K562 (cell line): ENCODE results near the gene USP5. TPM values are rescaled to one million over a fixed set of nuclear protein-coding genes. Genes with fewer than 3 reads are reported as not detected.

ENCODE experiments used
- ATAC-seq: fragments of 200-7000 bp; cut with Tn5 transposase; 3 replicates; pipeline ENCODE4 v1.9.1; 2020; ENCODE audit warnings: moderate library complexity
- BruUV-seq: library from RNA; stranded (reverse); fragments of 400-500 nt; replicated peaks from 2 replicates; lab custom pipeline; 2021; lab: Mats Ljungman, UMichigan
- CTCF ChIA-PET: fragments of 300-600 bp; formaldehyde crosslinking; extraction: SDS; loops from one replicate; lab custom pipeline; 2021; ENCODE audit warnings: low intra/inter-chr PET ratio; lab: Yijun Ruan, JAX
- POLR2A ChIA-PET: fragments of 300-600, 350-650 bp; sonication (Branson Sonifier 250); formaldehyde crosslinking; extraction: SDS; loops from one replicate; lab custom pipeline; 2021; ENCODE audit warnings: antibody characterized with exemption, inconsistent platforms; lab: Yijun Ruan, JAX
- DNase-seq, 4 experiments: peaks; one replicate each; pipeline versions ENCODE4 v3.0.0 to v3.0.0-alpha.2; 2011 to 2018; ENCODE audit warnings: low spot score in 3 of 4, mixed read lengths in 3 of 4; ENCODE audit errors: extremely low read depth in 1 of 4
- FAIRE-seq: peaks from 2 replicates; lab custom pipeline; 2011; peaks lifted over from hg19 to GRCh38; lab: Jason Lieb, UNC
- H2AFZ ChIP-seq: 2 replicates; pipeline ENCODE4 v1.6.0; 2011; ENCODE audit warnings: low read depth, low read length, control low read depth, inconsistent platforms
- H3K27ac ChIP-seq: fragments of 200-600 bp; 3 replicates; pipeline ENCODE4 v1.8.0; 2011; ENCODE audit warnings: low read depth, mild to moderate bottlenecking, control low read depth, inconsistent platforms, low read length, moderate library complexity, mixed read lengths; ENCODE audit errors: extremely low read depth
- H3K27me3 ChIP-seq, 2 experiments: fragments of 300-600 bp in 1 of 2; 2 replicates in 1 of 2; 3 replicates in 1 of 2; pipeline versions ENCODE4 v1.6.0 to v1.8.0; 2011; ENCODE audit warnings: inconsistent platforms in 2 of 2, low read length in 2 of 2, mild to moderate bottlenecking in 1 of 2, mixed read lengths in 1 of 2, moderate library complexity in 1 of 2; ENCODE audit not compliant: control insufficient read depth in 2 of 2, insufficient read depth in 2 of 2
- H3K36me3 ChIP-seq: fragments of 300-600 bp; 3 replicates; pipeline ENCODE4 v1.8.0; 2011; ENCODE audit warnings: mild to moderate bottlenecking, low read length, inconsistent platforms; ENCODE audit not compliant: control insufficient read depth, insufficient read depth
- H3K4me1 ChIP-seq, 2 experiments: fragments of 200-600 bp in 1 of 2; replicated peaks in 1 of 2; 2 replicates in 1 of 2; 3 replicates in 1 of 2; pipeline versions ENCODE4 v1.5.1 to v1.8.0; 2011; ENCODE audit warnings: inconsistent platforms in 2 of 2, low read length in 2 of 2, mild to moderate bottlenecking in 1 of 2, mixed read lengths in 1 of 2, moderate library complexity in 1 of 2; ENCODE audit not compliant: control insufficient read depth in 2 of 2, insufficient read depth in 2 of 2
- H3K4me2 ChIP-seq: 2 replicates; pipeline ENCODE4 v1.6.1; 2011; ENCODE audit warnings: low read length, control low read depth, inconsistent platforms, mixed read lengths; ENCODE audit not compliant: insufficient read depth
- H3K4me3 ChIP-seq: fragments of 200-600 bp; sonication (generic), shearing (Covaris generic); 2 replicates; pipeline ENCODE4 v1.5.1; 2016; ENCODE audit warnings: control low read depth, inconsistent platforms
- H3K79me2 ChIP-seq: fragments of 200-600 bp; 3 replicates; pipeline ENCODE4 v1.8.0; 2011; ENCODE audit warnings: low read length, inconsistent platforms; ENCODE audit not compliant: control insufficient read depth, insufficient read depth
- H3K9ac ChIP-seq, 2 experiments: 2 replicates each; pipeline versions ENCODE4 v1.6.0 to v1.6.1; 2011; ENCODE audit warnings: low read depth in 2 of 2, low read length in 2 of 2, control low read depth in 1 of 2, inconsistent platforms in 1 of 2, mild to moderate bottlenecking in 1 of 2, mixed read lengths in 1 of 2; ENCODE audit not compliant: insufficient read depth in 1 of 2
- H3K9me1 ChIP-seq: one replicate; pipeline ENCODE4 v1.6.0; 2011; ENCODE audit warnings: inconsistent platforms, mild to moderate bottlenecking, low read length, moderate library complexity; ENCODE audit not compliant: control insufficient read depth, insufficient read depth
- H3K9me3 ChIP-seq: replicated peaks from 2 replicates; pipeline ENCODE4 v1.5.1; 2011; ENCODE audit warnings: low read depth, low read length, inconsistent platforms; ENCODE audit not compliant: control insufficient read depth, insufficient read depth
- H4K20me1 ChIP-seq: replicated peaks from 2 replicates; pipeline ENCODE4 v1.6.1; 2011; ENCODE audit warnings: low read length, inconsistent platforms, mixed read lengths; ENCODE audit not compliant: control insufficient read depth, insufficient read depth
- CREBBP ChIP-seq: IDR thresholded peaks from one replicate; pipeline ENCODE4 v1.6.1; 2012; ENCODE audit warnings: low read depth, mild to moderate bottlenecking, control low read depth, inconsistent platforms, low read length
- EP300 ChIP-seq: IDR thresholded peaks from 2 replicates; pipeline ENCODE4 v1.6.1; 2012; ENCODE audit warnings: low read length, improper control_type of control experiment
- GATA2 ChIP-seq: sonication (generic); formaldehyde crosslinking; IDR thresholded peaks from 2 replicates; pipeline ENCODE4 v1.4.0; 2020; ENCODE audit warnings: mild to moderate bottlenecking, missing genetic modification reagents
- HBP1 ChIP-seq: fragments of 450-650 bp; formaldehyde crosslinking; IDR thresholded peaks from 2 replicates; pipeline ENCODE4 v1.4.0; 2022; ENCODE audit warnings: missing genetic modification characterization
- LEF1 ChIP-seq: fragments of 450-650 bp; IDR thresholded peaks from 2 replicates; pipeline ENCODE4 v1.6.1; 2016; ENCODE audit warnings: mild to moderate bottlenecking
- MCM7 ChIP-seq, 2 experiments: fragments of 450-650 bp; IDR thresholded peaks; 2 replicates each; pipeline ENCODE4 v1.6.1; 2016 to 2018
- PHF21A ChIP-seq: fragments of 450-650 bp; IDR thresholded peaks from 2 replicates; pipeline ENCODE4 v1.6.1; 2017; ENCODE audit warnings: low read depth, borderline replicate concordance
- POLR2B ChIP-seq: fragments of 450-650 bp; IDR thresholded peaks from 2 replicates; pipeline ENCODE4 v1.6.1; 2018; ENCODE audit warnings: low read depth; ENCODE audit not compliant: partially characterized antibody
- RBM17 ChIP-seq: fragments of 200-400 bp; formaldehyde crosslinking; IDR thresholded peaks from 2 replicates; pipeline ENCODE4 v1.6.1; 2017; ENCODE audit warnings: low read depth, mild to moderate bottlenecking, low read length, borderline replicate concordance
- TAF1 ChIP-seq: IDR thresholded peaks from 2 replicates; pipeline ENCODE4 v1.6.1; 2011; ENCODE audit warnings: mild to moderate bottlenecking, low read length, moderate library complexity; ENCODE audit not compliant: insufficient read depth, control insufficient read depth, severe bottlenecking; ENCODE audit errors: extremely low read depth
- TBP ChIP-seq: optimal IDR thresholded peaks from 2 replicates; pipeline ENCODE3; 2011; ENCODE audit warnings: low read depth, low read length, improper control_type of control experiment
- ZNF586 ChIP-seq: fragments of 450-650 bp; formaldehyde crosslinking; conservative IDR thresholded peaks from 2 replicates; pipeline ENCODE4 v1.4.0; 2020; ENCODE audit warnings: mild to moderate bottlenecking, moderate library complexity
- ZNF79 ChIP-seq: fragments of 250-450 bp; sonication (Bioruptor Pico); IDR thresholded peaks from 2 replicates; pipeline ENCODE4 v1.4.0; 2020; ENCODE audit warnings: low read depth, mild to moderate bottlenecking, moderate library complexity
- WGBS: fragments of 100-300 bp; shearing (Covaris generic); methylation state at CpG from one replicate; pipeline ENCODE4 v1.1.6; 2016; ENCODE audit warnings: low coverage, mixed read lengths; ENCODE audit not compliant: insufficient coverage; ENCODE audit errors: missing lambda C conversion rate; 5-methylcytosine and 5-hydroxymethylcytosine counted together
- in situ Hi-C: fragments of 300-500 bp; cut with MboI; formaldehyde crosslinking; loops from 4 replicates; pipeline ENCODE4 v1.15.0; 2018; ENCODE audit warnings: inconsistent platforms, mixed read lengths
- intact Hi-C: fragments of 100-400 bp; cut with micrococcal nuclease; formaldehyde crosslinking; loops from 2 replicates; pipeline ENCODE4 v1.14.2; 2022
- polyA plus RNA-seq, 8 experiments: library from polyadenylated mRNA; depleted of rRNA in 4 of 8; stranded (reverse) in 5 of 8; unstranded in 3 of 8; fragments of >200 nt; fragmentation: Nextera tagmentation in 2 of 8; fragmentation: Illumina TruSeq in 1 of 8; extraction: Ambion mirVana in 2 of 8; extraction: Trizol in 1 of 8; gene quantifications; 2 replicates each; pipeline versions ENCODE4 v1.2.1 to v1.2.3, GENCODE V29; 2011 to 2014; ENCODE audit warnings: inconsistent platforms in 1 of 8, missing spikeins in 1 of 8
- total RNA-seq, 7 experiments: library from RNA; depleted of rRNA in 6 of 7; stranded (reverse); fragments of >200 nt in 6 of 7; fragmentation: Illumina TruSeq in 2 of 7; extraction: Trizol in 2 of 7; gene quantifications; 2 replicates each; pipeline versions ENCODE4 v1.2.1 to v1.2.3, GENCODE V29; 2011 to 2021; ENCODE audit warnings: low replicate concordance in 1 of 7
- TF ChIP-seq, protein P1 (sequence below): fragments of 450-650 bp; IDR thresholded peaks from 2 replicates; pipeline ENCODE4 v1.6.1; 2016; ENCODE audit warnings: borderline replicate concordance
- TF ChIP-seq, protein P2 (sequence below): sonication (generic); formaldehyde crosslinking; IDR thresholded peaks from 2 replicates; pipeline ENCODE4 v1.8.1; 2023; ENCODE audit warnings: mild to moderate bottlenecking, missing genetic modification reagents

USP5 gene
- total and polyA plus RNA-seq, 9 of the 15 experiments (the other 6 are each of a cell fraction or from before 2014, with no cell fraction given) = 1.4 to 107 (median 48.6) TPM

DNA sequence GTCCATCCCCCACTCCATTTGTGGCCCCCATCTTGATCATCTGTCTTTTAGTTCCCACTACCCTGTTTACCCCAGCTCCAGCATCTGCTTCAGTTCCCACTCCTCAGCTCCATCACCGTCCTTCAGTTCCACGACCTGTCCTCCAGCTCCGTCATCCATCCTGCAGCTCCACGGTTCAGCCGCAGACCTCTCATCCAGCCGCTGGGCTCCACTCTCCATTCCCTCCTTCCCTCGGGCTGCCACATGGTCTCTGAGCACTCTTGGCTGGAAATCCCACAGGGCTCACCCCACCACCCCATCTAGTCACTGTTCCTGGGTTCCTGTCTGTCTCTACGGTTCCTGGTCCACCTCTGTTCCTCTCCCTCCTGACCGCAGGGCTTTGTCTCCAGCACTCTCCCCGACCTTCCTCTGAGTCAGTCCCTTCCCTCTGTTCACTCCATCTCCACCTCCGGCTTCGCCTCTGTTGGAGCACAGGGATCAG, 27.0 kb upstream of the USP5 start:
- WGBS = 37% methylated on average over 11 of the region's 12 CpGs
- peaks cover 3% of the 10 kb centered on the region; the same call in 1 of the 3 replicates for H3K36me3 ChIP-seq
- CTCF ChIA-PET = interaction anchor here (1.2 to 1.9 kb wide), 3 partner anchors 71 to 257 kb away, joined by 3 to 15 read pairs (median 6); partner anchors contain the start of gene MLF2
- BruUV-seq = no TSS peak
- no peak overlapping the region for H3K4me2 ChIP-seq
- no peak overlapping the region for H3K27ac ChIP-seq
- in situ Hi-C loops = no loop called here
- peaks cover 20% of the 10 kb centered on the region for H3K79me2 ChIP-seq
- TF ChIP-seq TAF1 (no peak), ZNF586 (no peak), RBM17 (no peak), HBP1 (CRISPR knock-in tag) (no peak), CREBBP (no peak), LEF1 (no peak), ZNF79 (CRISPR knock-in tag) (no peak), GATA2 (CRISPR knock-in tag) (no peak), PHF21A (no peak), POLR2B (no peak), TBP (no peak), MCM7 (IDR thresholded peaks at IDR 0.05) (no peak), EP300 (no peak)
- TF ChIP-seq, protein P1, sequence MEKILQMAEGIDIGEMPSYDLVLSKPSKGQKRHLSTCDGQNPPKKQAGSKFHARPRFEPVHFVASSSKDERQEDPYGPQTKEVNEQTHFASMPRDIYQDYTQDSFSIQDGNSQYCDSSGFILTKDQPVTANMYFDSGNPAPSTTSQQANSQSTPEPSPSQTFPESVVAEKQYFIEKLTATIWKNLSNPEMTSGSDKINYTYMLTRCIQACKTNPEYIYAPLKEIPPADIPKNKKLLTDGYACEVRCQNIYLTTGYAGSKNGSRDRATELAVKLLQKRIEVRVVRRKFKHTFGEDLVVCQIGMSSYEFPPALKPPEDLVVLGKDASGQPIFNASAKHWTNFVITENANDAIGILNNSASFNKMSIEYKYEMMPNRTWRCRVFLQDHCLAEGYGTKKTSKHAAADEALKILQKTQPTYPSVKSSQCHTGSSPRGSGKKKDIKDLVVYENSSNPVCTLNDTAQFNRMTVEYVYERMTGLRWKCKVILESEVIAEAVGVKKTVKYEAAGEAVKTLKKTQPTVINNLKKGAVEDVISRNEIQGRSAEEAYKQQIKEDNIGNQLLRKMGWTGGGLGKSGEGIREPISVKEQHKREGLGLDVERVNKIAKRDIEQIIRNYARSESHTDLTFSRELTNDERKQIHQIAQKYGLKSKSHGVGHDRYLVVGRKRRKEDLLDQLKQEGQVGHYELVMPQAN = no peak
- TF ChIP-seq, protein P2, sequence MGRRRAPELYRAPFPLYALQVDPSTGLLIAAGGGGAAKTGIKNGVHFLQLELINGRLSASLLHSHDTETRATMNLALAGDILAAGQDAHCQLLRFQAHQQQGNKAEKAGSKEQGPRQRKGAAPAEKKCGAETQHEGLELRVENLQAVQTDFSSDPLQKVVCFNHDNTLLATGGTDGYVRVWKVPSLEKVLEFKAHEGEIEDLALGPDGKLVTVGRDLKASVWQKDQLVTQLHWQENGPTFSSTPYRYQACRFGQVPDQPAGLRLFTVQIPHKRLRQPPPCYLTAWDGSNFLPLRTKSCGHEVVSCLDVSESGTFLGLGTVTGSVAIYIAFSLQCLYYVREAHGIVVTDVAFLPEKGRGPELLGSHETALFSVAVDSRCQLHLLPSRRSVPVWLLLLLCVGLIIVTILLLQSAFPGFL = no peak
- TF ChIP-seq, all 486 proteins: peak for 0
- Histone ChIP-seq H3K9me3 (no peaks in the 10 kb centered on the region), H3K4me3 (no peak overlapping the region), H3K4me1 (peaks cover 18 to 53% of the 10 kb centered on the region in 2 experiments; a peak in 4 of 5 replicates), H2AFZ (no peak overlapping the region), H3K9me1 (no peaks in the 10 kb centered on the region), H4K20me1 (no peaks in the 10 kb centered on the region), H3K27me3 (peaks cover 0 to 4% of the 10 kb centered on the region in 2 experiments; a peak in 2 of 5 replicates), H3K9ac (peak overlapping the region in 1 of 2 experiments; percentile 58; a peak in 1 of 4 replicates)
- no peak for ATAC-seq
- DNase-seq = no peak
- POLR2A ChIA-PET = interaction anchor here (0.6 to 0.7 kb wide), 2 partner anchors 9 to 222 kb away, joined by 3 to 5 read pairs; no protein-coding TSS in a partner anchor
- FAIRE-seq = no peak
- intact Hi-C loops = loop anchor here (1.0 to 10.0 kb wide), 5 partner anchors 48 to 270 kb away; partner anchors contain the start of genes IFFO1 and MLF2
